HG02759 (cell line): ENCODE data around the gene PNLIPRP3.

Source experiments
- ATAC-seq: cut with Tn5 transposase; IDR thresholded peaks from one replicate; pipeline ENCODE4 v1.9.1; 2021; ENCODE audit warnings: mild to moderate bottlenecking, moderate library complexity; ENCODE audit not compliant: unreplicated experiment

Gene PNLIPRP3

DNA sequence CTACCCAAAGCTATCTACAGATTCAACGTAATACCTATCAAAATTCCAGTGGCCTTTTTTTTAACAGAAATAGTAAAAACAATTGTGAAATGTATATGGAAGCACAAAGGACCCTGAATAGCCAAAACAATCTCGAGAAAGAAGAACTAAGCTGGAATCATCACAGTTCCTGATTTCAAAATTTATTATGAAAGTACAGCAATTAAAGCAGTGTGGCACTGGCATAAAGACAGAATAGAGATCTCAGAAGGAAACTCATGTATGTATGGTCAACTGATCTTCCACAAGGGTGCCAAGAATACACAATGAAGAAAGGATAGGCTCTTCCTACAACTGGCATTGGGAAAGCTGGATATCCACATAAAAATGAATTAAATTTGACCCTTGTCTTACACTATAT, 23.2 kb downstream of the PNLIPRP3 start:
- ATAC-seq = no peak

DNA sequence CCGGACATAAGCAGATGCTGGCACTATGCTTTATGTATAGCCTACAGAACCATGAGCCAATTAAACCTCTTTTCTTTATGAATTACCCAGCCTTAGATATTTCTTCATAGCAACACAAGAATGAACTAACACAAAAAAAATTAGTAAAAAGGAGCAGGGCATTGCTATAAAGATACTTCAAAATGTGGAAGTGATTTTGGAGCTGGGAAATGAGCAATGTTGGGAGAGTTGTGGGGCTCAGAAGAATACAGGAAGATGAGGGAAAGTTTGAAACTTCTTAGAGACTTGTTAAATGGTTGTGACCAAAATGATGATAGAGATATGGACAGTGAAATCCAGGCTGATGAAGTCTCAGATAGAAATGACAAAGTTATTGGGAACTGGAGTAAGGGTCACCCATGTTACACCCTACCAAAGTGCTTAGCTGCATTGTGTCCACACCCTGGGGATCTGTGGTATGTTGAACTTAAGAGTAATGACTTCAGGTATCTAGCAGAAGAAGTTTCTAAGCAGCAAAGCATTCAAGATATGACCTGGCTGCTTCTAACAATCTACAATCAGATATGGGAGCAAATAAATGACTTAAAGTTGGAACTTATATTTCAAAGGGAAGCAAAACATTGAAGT, 24.2 kb downstream of the PNLIPRP3 start:
- ATAC-seq = no peak

DNA sequence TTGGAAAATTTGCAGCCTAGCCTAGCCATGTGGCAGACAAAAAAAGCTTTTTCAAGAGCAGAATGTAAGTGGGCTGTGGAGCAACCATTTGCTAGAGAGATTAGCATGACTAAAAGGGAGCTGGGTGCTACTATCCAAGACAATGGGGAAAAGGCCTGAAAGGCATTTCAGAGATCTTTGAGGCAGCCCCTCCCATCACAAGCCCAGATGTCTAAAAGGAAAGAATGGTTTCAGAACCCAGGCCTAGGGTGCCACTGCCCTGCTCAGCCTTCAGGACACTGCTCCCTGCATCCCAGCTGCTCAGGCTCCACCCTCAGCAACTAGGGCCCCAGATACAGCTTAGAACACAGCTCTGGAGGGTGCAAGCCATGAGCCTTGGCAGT, 24.7 kb downstream of the PNLIPRP3 start:
- ATAC-seq = no peak

DNA sequence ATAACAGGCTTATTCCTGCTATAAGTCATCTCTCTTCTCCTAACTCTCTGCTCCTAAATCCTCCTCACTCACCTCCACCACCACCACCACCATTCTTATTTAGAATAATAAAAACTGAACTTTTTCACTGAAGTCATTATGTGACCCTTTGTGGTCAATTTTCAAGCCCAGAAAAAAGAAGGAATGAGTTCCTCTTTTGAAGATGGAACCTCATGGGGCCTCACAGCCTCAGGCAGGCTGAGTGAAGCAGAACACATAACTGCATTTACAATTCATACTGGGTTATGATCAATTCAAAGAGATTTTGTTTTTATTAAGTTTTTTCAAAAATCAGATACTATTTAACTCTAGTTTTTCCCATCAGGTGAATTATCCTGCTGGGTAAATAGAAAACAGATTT, 29.8 kb downstream of the PNLIPRP3 start:
- no peak for ATAC-seq

DNA sequence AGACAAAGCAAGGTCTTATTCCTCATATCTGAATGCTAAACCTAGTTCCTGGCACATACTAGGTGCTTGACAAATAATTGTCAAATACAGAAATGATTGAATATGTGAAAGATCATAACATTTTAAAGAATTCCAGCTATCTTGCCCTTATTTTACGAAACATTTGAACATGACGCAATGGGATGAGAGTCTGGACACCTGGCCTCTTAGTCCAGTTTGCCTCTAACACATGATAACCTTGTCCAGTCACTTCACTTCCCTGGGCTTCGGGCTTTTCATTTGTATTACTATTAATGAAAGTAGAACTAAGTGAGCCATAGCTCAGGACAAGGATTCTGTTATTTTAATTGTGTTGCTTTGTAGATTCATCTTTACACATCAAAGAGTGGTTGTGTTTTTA, 32.6 kb downstream of the PNLIPRP3 start:
- ATAC-seq = no peak

DNA sequence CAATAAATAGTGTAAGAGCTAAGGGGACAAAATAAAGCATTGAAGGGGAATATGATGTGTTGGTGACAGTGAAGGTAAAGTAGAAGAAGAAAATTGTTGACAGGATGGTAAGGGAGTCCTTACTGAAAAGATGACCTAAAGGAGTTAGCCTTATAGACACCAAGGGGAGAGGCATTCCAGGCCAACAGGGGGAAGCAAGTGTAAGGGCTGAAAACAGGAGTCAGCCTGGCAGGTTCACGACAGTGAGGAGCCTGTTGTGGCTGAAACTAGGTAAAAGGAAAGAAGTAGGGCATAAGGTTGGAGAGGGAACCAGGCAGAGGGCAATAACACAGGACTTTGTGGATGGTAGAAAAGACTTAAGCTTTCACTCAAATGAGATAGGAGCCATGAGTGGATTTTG, 34.0 kb downstream of the PNLIPRP3 start:
- no peak for ATAC-seq

DNA sequence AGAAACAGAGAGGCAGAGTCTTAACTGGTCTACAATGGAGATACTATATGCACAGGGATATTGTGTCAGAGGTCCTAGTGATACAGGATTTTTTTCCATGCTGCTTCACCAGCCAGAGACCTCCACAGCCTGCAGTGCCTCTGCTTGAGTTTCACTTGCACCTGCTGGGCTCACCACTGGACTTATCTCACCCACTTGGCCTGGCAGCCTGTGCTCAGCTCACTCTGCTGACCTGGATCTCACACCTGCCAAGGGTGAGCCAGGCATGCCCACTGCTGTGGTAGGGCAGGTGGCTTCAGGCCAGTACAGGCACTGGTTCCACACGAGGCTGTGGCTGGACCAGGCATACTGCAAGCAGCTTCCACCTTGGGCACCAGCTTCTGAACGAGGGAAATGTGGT, 36.6 kb downstream of the PNLIPRP3 start:
- no peak for ATAC-seq

DNA sequence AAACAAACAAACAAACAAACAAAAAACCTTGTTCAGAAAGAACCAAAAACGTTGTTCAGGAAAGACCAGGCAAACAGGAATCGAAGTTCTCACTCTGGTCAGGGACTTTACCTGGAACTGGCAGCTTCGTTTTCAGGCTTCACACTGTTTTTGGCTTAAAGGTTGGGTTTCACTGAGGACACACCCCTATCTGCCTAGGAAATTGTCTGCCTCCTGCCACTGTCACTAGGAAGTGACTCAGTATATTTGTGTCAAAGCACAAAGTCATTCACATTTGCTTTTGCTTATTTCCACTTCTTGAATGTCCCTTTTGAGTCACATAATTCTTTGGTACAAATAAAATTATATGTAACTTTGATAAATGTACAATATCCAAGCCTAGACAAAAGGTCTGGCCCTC, 37.9 kb downstream of the PNLIPRP3 start:
- no peak for ATAC-seq

DNA sequence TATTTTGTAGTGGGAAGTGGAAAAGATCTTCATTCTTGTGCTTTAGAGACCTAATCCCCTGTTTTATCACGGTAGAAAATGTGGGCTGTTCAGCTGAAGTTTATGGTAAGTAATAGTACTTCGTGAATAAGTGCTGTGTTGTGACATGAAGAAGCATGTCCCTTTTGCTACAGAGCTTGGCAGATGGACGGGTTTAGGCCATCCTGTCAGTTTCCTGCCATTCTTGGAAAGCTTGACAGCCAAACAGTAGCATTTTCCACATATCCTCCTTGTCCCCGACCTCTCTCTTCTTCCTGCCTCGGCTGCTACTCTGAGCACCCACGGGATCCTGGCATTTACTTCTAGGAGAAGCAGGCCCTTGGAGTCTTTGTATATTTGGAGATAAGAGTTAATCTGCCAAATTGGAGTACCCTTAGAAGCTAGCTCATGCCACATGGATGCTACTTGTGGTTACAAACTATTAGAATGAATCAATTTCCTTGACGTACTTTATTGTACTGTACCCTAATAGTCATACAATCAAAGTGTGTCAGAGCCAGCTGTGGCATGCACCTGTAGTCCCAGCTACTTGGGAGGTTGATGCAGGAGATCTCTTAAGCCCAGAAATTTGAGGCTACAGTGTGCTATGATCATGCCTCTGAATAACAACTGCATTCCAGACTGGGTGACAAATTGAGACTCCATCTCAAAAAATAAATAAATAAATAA, 39.2 kb downstream of the PNLIPRP3 start:
- no peak for ATAC-seq

DNA sequence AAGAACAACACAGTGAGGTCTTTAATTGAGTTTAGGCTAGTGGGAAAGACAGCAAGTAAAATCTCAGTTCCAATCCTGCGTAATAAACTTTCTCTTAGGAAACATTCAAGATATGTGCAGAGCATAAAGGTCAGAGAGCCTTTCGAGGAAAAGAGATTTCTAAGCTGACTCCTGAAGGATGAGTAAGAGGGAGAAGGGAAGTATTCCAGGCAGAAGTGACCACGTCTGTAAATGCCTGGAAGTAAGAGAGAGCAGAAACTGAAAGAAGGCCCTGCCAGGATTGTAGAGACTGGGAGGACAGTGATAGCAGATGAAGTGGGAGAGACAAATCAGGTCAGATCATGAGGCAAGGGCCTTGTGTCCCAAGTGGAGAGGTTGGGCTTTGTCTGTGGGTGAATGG, 41.8 kb downstream of the PNLIPRP3 start:
- no peak for ATAC-seq

DNA sequence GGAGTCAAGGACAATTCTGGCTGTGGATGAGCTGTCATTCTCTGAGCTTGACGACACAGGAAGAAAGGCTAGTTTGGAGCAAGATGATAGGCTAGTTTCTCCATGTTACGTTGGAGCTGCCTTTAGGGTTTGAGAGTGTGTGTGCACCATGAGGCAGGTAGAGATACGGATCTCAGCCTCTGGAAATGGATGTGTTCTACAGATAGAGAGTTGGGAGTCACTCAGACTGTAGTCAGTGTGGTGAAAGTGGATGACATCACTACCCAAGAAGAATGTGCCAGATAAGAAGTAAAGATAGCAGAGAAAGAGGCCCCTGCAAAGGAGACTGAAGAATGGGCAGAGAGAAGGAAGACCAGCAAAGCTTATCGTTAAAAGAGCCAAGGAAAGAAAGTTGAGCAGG, 42.4 kb downstream of the PNLIPRP3 start:
- ATAC-seq = no peak

DNA sequence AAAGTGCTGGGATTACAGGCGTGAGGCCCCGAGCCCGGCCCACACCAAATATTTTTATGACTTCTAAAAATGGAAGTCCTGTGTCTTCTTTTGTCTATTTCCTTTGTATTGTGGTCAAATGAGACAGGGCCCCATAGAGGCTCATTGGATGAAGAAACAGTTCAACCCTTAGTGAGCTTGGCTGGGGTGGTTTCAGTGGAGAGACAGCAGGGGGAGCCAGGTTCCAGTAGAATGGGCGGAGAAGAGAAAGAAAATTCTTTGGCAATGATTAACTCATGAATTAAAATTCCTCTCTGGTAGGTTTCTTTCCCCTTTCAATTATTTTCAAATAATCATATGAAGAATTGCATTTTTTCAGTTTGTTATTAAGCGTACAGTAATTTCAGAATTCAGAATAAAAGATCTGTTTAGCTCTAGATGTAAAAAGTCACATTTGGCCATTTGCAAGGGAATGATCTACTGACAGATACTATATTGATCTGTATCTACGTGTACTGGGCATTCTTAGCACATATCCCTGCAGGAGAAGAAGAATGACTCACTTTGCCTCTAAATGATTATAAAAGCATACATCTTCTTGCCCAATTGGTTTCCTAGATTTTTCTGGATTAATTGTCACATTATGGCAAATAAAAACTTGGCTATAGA, 43.2 kb downstream of the PNLIPRP3 start:
- ATAC-seq = no peak

DNA sequence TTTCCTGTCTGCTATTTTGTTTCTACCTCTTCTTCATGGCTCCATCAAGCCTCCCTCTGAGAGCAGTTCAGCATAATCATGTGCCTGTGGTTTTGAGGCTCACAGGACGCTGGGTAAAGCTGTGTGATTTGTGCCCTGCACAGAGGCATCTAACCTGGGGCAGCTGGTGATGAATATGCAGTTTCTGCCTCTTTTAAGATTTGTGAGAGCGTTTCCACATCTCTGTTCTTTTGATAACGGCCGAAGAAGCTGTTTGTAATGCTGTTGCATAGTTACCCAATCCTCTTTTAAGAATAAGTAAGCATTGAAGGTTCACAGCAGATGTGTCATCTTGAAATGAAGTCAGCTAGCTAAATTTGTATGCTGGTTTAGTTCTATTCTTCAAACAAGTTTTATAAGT, 45.2 kb downstream of the PNLIPRP3 start:
- no peak for ATAC-seq

DNA sequence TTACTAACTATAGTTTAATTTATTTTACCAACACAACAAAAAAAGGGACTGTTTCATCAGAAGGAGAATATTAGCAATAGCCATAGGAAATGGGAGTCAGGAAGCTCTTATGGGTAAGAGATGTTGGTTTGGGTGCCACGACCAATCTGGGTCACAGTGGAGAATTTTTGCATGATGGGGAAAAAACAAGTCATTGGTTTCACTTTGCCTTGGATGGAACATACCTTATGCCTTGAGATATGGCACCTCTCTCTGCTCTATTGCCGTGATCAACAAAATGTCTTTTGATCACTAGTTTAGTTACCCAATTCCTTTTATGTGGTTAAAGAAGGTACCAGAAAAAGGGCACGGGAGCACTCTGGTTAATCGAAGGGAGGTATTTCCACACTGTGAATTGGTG, 48.2 kb downstream of the PNLIPRP3 start:
- ATAC-seq = no peak

DNA sequence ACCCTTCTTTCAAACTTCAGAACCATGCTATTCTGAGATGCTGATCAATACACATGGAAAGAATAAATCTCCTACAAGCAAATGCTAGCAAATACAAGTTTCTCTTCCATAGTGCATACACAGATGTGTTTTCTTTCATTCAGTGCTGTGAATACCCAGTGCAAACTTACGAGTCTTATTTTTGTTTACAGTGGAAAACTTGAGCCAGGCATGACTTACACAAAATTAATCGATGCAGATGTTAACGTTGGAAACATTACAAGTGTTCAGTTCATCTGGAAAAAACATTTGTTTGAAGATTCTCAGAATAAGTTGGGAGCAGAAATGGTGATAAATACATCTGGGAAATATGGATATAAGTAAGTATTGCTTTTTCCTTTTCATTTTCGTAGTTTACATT, 48.8 kb downstream of the PNLIPRP3 start:
- no peak for ATAC-seq

DNA sequence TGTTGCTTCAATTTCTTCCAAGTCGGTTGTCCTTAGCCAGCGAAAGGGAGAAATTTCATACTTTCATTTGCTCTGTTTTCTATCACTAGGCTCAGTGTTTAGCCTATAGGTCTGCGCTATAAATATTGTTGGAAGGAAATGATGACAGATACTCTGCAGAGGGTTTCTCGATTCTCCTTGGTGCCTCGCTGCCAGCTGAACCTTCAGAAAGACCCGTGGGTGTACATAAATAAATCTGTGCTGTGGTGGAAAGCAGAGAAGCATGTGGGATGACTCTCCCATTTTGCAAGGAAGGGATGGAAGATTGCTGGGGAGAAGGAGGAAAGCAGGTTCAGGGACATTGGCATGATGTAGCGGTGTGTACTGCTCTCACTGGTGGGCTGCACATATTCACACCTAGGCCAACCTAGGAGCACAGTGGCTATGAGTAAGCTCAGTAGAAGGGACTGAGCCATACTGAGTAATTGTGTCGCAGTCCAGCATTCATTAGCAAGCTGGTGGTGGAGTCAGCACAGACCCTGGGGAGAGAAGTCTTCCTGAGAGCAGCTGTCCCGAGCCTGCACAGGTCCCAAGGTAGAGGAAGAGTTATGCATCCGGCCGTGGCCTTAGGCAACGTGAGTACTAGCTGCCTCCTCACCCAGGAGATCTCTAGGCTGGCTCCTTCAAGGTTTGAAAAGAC, 50.5 kb downstream of the PNLIPRP3 start:
- no peak for ATAC-seq

DNA sequence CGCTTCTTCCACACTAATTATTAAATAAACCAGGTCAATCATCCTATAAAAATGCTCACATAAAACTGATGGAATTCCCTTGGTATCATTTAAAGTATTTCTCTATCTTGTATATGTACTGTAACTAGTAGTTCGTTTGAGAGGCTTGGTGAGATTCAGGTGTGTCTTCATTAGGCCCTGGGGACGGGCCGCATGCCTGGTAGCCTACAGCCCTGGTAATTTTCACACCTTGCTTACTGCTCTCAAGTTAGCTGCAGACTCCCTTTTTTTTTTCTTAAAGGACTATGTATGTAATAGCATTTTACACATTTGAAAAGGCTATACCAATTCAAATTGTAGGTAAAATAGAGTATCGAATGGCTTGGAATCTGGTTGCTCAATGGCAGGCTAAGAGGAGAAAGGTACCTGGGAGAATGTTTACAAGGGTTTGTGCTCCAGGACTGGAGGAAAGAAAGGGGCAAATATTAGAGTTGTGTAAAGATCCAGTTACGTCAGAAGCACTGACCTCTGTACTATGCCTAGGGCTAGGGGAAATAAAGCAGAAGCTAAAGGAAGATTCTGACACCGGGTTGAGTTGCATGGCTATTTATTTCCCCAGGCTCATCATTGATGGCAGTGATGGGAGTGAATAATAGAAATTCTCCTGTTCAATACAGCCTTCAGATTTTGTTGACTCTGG, 59.3 kb downstream of the PNLIPRP3 start:
- no peak for ATAC-seq

DNA sequence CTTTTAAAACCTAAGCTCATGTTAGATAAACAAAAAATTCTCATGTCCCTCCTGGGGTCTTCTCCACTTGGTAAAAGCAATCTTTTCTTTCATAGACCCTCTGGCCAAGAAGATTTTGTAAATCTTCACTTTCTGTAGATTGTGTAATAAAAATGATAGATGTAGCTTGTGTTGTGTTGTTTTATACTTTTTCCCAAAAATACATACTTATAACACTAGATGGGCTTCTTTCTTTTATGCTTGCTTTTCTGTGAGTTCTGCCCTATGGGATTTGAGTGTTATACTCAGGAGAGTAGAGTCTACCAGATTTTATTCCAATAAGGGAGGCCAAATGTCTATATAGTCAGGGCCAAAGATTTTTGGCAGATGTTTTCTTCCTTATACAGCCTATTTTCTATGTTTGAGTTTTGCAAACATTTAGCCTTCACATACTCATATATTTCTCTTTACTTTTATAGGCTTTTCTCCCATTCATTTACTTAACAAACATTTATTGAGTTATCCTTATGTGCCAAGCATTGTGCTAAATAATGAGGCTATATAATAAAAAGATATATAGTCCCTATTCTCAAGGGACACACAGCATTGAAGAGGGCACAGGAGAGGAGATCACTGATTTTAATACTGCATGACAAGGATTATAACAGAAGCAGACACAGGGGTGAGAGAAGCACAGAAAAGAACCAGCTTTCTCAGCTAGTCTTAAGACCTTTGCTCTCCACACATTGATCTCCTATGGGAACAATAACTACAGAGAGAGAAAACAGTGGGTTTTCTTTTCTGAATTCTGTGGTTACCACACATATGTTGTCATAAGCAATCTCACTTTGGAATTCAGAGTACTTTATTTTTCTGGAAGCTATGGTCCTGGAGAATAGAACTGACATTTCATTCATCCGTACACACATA, 60.1 kb downstream of the PNLIPRP3 start:
- ATAC-seq = no peak

DNA sequence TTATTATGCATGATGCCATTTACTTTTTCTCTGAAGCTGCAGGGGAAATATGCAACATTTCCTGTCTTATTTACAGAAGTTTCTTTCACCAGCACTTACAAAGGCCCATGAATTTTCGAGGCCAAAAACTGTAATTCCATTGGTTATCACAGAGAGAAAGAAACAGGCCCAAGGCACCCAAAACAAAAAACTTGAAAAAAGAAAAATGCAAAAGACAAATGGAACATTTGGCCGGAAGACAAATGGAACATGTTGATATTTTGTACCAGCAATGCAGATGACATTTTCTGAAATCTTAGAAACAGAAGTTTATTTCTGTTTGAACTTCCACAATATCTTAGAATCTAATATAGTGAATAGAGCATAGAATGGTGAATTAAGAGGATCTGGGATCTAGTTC, 61.8 kb downstream of the PNLIPRP3 start:
- ATAC-seq = no peak

DNA sequence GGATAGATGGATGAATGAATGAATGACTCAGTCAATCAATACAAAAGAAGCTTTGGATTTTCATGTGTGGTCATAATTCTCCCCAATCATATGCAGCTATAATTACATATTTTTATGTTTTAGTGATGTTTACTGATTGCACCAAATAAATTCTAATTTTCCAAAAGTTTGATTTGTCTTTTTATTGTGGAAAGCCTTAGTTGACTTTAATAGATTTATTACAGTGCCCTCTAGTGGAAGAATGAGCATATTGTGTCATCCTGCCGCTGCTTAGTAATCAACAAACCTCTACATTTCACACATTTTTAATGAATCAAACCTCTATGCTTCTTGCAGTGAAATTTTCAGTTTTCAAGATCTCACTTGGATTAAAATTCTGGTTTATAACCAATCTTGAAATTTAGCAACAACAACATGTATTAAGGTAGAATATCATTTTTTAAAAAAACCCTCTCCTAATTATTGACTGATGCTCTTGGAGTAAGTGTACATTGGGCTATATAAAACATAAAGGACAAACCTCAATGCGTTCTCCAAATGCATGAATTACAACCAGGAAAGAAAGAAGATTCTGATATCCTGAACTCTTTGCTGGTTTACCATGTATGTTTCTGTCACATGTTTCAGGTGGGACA, 62.5 kb downstream of the PNLIPRP3 start:
- ATAC-seq = no peak
